T-helper 2 cell treated with Interferon-gamma antibody and Interleukin-4, amounts not matched to agents 100 ng/mL and 5 ng/mL, for 36 hours (primary cell): ENCODE data around the gene CLDN3. TPM values are rescaled to one million over a fixed set of nuclear protein-coding genes. Genes with fewer than 3 reads are reported as not detected.
"Not testable (repeated sequence)": the region's sequence is repeated elsewhere in the genome, so short reads cannot be mapped to it uniquely, and the experiment has no call there.

ENCODE experiments used
- intact Hi-C: fragments of 100-400 bp; cut with micrococcal nuclease; formaldehyde crosslinking; loops from one replicate; pipeline ENCODE4 v1.15.1; 2023
- total RNA-seq: library from RNA; stranded (reverse); gene quantifications from 2 replicates; pipeline ENCODE4 v1.2.3, GENCODE V29; 2022

The CLDN3 gene
- total RNA-seq, 1 donor from 2014 or later, result not detected

- intact Hi-C loops, result loop anchor here (1.0 to 10.0 kb wide), 8 partner anchors 19 to 347 kb away; partner anchors contain the start of genes BAZ1B, BCL7B, BUD23 and DNAJC30
Observed at GRCh38 chr7:73737491-73738219, 32.4 kb downstream of the CLDN3 start.

GRCh38 chr7:73736885-73737284 is 33.2 kb downstream of the CLDN3 start:
- intact Hi-C loops, result loop anchor here (10.0 kb wide), 1 partner anchor 348 kb away; the partner anchor contains the start of gene LIMK1

GRCh38 chr7:73735528-73735905 is 34.6 kb downstream of the CLDN3 start:
- intact Hi-C loops, result loop anchor here (2.0 to 10.0 kb wide), 2 partner anchors 129 to 349 kb away; partner anchors contain the start of gene LIMK1

GRCh38 chr7:73734619-73735527 is 35.2 kb downstream of the CLDN3 start:
- intact Hi-C loops, result loop anchor here (2.0 to 10.0 kb wide), 2 partner anchors 128 to 350 kb away; partner anchors contain the start of gene LIMK1

GRCh38 chr7:73732397-73732796 is 37.7 kb downstream of the CLDN3 start:
- intact Hi-C loops, result loop anchor here (10.0 kb wide), 1 partner anchor 352 kb away; the partner anchor contains the start of gene LIMK1

- intact Hi-C loops, result loop anchor here (10.0 kb wide), 1 partner anchor 354 kb away; the partner anchor contains the start of gene LIMK1
Observed at GRCh38 chr7:73730485-73730884, 39.6 kb downstream of the CLDN3 start.

GRCh38 chr7:73728551-73728950 is 41.5 kb downstream of the CLDN3 start:
- intact Hi-C loops, result no loop called here

GRCh38 chr7:73727952-73728351 is 42.1 kb downstream of the CLDN3 start:
- intact Hi-C loops, result no loop called here

GRCh38 chr7:73726083-73726466 is 44.0 kb downstream of the CLDN3 start:
- intact Hi-C loops, result no loop called here

GRCh38 chr7:73723813-73724212 is 46.3 kb downstream of the CLDN3 start:
- intact Hi-C loops, result no loop called here

GRCh38 chr7:73722785-73723184 is 47.3 kb downstream of the CLDN3 start:
- intact Hi-C loops, result no loop called here

- intact Hi-C loops, result not testable (repeated sequence)
Observed at GRCh38 chr7:73722182-73722581, 47.9 kb downstream of the CLDN3 start.

GRCh38 chr7:73721377-73721817 is 48.7 kb downstream of the CLDN3 start:
- intact Hi-C loops, result no loop called here

GRCh38 chr7:73720443-73720842 is 49.6 kb downstream of the CLDN3 start:
- intact Hi-C loops, result not testable (repeated sequence)

GRCh38 chr7:73719806-73720169 is 50.3 kb downstream of the CLDN3 start:
- intact Hi-C loops, result loop anchor here (2.0 to 5.0 kb wide), 2 partner anchors 19 to 97 kb away; partner anchors contain the start of genes ABHD11 and MLXIPL

Other genes starting within 250 kb of the CLDN3 start
- gene BAZ1B, start 248.0 kb downstream of the CLDN3 start, total RNA-seq, result 103 and 105 TPM in 2 replicates
- 82.8 and 88.8 TPM in 2 replicates for gene BCL7B, start 212.6 kb downstream of the CLDN3 start, total RNA-seq
- gene TBL2, start 191.7 kb downstream of the CLDN3 start, total RNA-seq, result 28.1 and 28.8 TPM in 2 replicates
- not detected in 2 replicates for gene MLXIPL, start 145.7 kb downstream of the CLDN3 start, total RNA-seq
- gene VPS37D, start 102.4 kb downstream of the CLDN3 start, total RNA-seq, result 0.14 TPM in 1 of 2 replicates, not detected in the other
- 7.5 and 8.5 TPM in 2 replicates for gene DNAJC30, start 86.8 kb downstream of the CLDN3 start, total RNA-seq
- 64.3 and 66.8 TPM in 2 replicates for gene BUD23, start 86.7 kb downstream of the CLDN3 start, total RNA-seq
- 8.7 and 10.0 TPM in 2 replicates for gene STX1A, start 50.6 kb downstream of the CLDN3 start, total RNA-seq
- gene ABHD11, start 31.5 kb downstream of the CLDN3 start, total RNA-seq, result 15.5 and 17.9 TPM in 2 replicates
- gene CLDN4, start 60.7 kb upstream of the CLDN3 start, total RNA-seq, result not detected in 2 replicates
- gene METTL27, start 72.2 kb upstream of the CLDN3 start, total RNA-seq, result 2.6 and 2.7 TPM in 2 replicates
- gene TMEM270, start 90.9 kb upstream of the CLDN3 start, total RNA-seq, result not detected in 2 replicates